Endothelial cell (in vitro differentiated cells): ENCODE results near the gene GALNT12. TPM values are rescaled to one million over a fixed set of nuclear protein-coding genes. Genes with fewer than 3 reads are reported as not detected.

Source experiments
- DNase-seq: peaks from one replicate; pipeline ENCODE4 v3.0.0; 2021; ENCODE audit warnings: low spot score
- H3K27ac Mint-ChIP-seq: one replicate; pipeline ENCODE4 v1.8.0; 2021; ENCODE audit warnings: mixed read lengths, inconsistent platforms; ENCODE audit not compliant: unreplicated experiment
- H3K27me3 Mint-ChIP-seq: one replicate; pipeline ENCODE4 v1.8.0; 2021; ENCODE audit warnings: mild to moderate bottlenecking, moderate library complexity, mixed read lengths, inconsistent platforms; ENCODE audit not compliant: unreplicated experiment
- H3K36me3 Mint-ChIP-seq: one replicate; pipeline ENCODE4 v1.8.0; 2021; ENCODE audit warnings: mild to moderate bottlenecking, low read depth, mixed read lengths, inconsistent platforms; ENCODE audit not compliant: unreplicated experiment
- H3K4me1 Mint-ChIP-seq: one replicate; pipeline ENCODE4 v1.8.0; 2021; ENCODE audit warnings: mild to moderate bottlenecking, mixed read lengths, inconsistent platforms; ENCODE audit not compliant: unreplicated experiment
- H3K4me3 Mint-ChIP-seq: one replicate; pipeline ENCODE4 v1.8.0; 2021; ENCODE audit warnings: mild to moderate bottlenecking, mixed read lengths, inconsistent platforms; ENCODE audit not compliant: unreplicated experiment
- H3K9me3 Mint-ChIP-seq: one replicate; pipeline ENCODE4 v1.8.0; 2021; ENCODE audit warnings: mixed read lengths, inconsistent platforms; ENCODE audit not compliant: unreplicated experiment
- total RNA-seq: library from RNA; stranded (reverse); fragmentation: NEBNext Ultra II Directional; extraction: Animal tissue kit (Norgen Biotek cat#: 25700); gene quantifications from one replicate; pipeline ENCODE4 v1.2.1, GENCODE V29; 2021; ENCODE audit not compliant: unreplicated experiment
- TF ChIP-seq, protein P1 (sequence below): fragments of 200-600 bp; sonication (generic); IDR thresholded peaks from one replicate; pipeline ENCODE4 v1.5.0; 2021; ENCODE audit warnings: antibody characterized with exemption; ENCODE audit not compliant: unreplicated experiment

Gene GALNT12
- total RNA-seq, 1 donor from 2014 or later: 1.7 TPM

DNA sequence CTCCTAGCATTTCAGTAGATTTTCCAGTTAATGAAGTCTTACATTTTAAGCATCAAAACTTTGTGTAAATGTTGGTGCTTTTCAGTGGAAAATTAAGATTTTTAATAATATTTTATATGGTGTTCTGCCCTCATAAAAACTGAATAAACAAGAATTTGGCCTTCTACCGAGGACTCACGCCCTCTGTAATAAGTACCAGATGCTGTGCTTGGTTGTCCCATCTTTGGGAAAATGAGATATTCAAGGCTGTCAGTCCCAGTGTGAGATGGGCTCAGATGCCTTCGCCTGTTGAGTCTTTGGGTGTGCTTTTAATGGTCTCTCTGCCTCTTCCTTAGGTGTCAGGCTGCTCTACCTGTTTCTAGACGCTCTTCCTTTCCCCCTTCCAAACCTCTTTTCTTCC, 28.7 kb downstream of the GALNT12 start:
- H3K36me3 Mint-ChIP-seq: no peaks in the 10 kb centered on the region
- no peak overlapping the region for H3K27ac Mint-ChIP-seq
- no peak for DNase-seq
- TF ChIP-seq, protein P1, sequence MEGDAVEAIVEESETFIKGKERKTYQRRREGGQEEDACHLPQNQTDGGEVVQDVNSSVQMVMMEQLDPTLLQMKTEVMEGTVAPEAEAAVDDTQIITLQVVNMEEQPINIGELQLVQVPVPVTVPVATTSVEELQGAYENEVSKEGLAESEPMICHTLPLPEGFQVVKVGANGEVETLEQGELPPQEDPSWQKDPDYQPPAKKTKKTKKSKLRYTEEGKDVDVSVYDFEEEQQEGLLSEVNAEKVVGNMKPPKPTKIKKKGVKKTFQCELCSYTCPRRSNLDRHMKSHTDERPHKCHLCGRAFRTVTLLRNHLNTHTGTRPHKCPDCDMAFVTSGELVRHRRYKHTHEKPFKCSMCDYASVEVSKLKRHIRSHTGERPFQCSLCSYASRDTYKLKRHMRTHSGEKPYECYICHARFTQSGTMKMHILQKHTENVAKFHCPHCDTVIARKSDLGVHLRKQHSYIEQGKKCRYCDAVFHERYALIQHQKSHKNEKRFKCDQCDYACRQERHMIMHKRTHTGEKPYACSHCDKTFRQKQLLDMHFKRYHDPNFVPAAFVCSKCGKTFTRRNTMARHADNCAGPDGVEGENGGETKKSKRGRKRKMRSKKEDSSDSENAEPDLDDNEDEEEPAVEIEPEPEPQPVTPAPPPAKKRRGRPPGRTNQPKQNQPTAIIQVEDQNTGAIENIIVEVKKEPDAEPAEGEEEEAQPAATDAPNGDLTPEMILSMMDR: no peak
- H3K27me3 Mint-ChIP-seq: peaks cover 2% of the 10 kb centered on the region
- H3K4me3 Mint-ChIP-seq: no peak overlapping the region
- H3K9me3 Mint-ChIP-seq: no peaks in the 10 kb centered on the region
- H3K4me1 Mint-ChIP-seq: no peaks in the 10 kb centered on the region

DNA sequence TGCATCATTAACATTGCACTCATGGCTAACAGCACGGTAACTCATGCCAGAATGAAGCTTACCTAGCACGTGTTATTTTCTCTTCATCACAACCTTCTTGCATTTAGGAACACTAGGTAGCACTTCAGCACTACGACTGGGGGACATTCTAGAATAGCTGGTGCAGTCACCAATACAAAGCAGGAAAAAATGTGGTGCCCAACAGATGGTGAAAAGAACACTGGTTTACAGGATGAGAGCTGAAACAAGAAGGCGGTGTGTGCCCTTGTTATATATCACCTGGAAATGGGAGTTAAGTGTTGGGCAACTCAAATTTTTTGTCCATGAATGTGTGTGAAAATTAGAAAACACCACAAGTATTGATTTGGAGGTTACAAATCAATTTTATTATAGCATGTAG, 30.0 kb downstream of the GALNT12 start:
- no peaks in the 10 kb centered on the region for H3K36me3 Mint-ChIP-seq

DNA sequence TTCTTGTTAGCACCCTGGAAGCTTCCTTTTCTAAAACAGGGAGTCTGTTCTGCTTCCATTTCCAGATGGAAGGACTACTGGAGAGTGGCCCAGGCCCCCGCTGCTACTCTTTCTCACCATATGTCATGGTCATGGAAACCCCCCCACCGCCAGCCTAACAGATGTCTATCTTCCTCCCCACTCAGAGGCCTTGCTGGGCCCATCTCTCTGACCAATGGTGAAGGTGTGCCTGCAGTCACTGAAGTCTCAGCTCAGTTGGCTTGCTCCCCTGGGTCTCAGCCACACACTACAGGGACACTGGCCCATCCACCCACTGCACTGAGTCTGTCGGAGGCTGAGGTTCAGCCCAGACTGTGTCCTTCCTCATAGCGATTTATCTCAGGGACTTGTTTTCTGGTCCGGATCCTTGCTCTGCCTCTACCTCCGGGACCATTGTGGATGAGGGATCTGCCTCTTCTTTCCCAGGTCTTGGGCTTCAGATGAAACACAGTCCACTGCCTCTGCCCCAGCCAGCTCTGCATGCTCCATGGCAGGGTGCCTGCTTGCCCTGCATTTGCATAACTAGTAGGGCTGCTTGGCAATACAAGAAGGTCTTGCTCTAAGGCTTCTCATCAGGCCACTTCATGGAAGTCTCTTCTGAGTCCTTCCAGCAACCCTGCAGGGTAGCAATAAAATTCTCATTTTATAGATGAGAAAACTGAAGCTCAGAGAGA, 30.8 kb downstream of the GALNT12 start:
- TF ChIP-seq, protein P1: no peak
- no peak for DNase-seq
- Mint-ChIP-seq H3K9me3 (no peaks in the 10 kb centered on the region), H3K27me3 (peaks cover 2% of the 10 kb centered on the region), H3K36me3 (no peaks in the 10 kb centered on the region), H3K4me1 (no peaks in the 10 kb centered on the region), H3K27ac (no peak overlapping the region), H3K4me3 (no peak overlapping the region)

More for the DNA sequence above, 30.0 kb downstream of the GALNT12 start:
- H3K4me1 Mint-ChIP-seq: no peaks in the 10 kb centered on the region
- no peaks in the 10 kb centered on the region for H3K9me3 Mint-ChIP-seq
- TF ChIP-seq, protein P1: no peak
- H3K27me3 Mint-ChIP-seq: peaks cover 2% of the 10 kb centered on the region
- no peak overlapping the region for H3K27ac Mint-ChIP-seq
- no peak for DNase-seq
- no peak overlapping the region for H3K4me3 Mint-ChIP-seq

DNA sequence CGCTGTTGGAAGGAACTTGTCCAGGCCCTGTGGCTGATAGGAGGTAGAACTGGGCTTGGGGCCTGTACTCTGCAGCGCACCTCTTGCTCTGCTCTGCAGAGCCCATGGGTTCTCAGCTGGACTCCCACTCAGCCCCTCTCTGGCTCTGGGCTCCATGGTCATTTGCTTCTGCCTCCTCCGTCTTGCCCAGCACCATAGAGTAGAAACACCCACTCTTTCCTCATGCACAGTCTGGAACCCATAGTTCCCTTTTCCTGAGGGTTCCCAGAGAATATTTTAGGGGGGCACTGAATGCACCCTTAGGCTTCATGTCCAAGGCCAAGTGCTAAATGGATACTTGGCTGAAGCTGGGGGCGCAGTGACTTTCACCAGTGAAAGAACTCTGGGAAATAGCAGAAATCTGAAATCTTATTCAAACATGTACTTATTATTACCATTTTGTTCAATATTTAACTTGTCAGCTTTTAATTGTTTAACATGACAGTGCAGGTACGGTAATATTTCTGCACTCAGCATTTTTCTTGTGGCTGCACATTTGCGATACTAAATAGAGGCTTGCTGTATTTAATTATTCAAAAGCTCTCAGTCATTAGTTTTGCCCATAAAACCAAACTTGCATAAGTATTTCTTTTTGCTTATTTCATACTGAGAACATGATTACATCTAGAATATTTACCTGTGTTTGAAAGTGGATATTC, 31.5 kb downstream of the GALNT12 start:
- Mint-ChIP-seq H3K27me3 (peaks cover 2% of the 10 kb centered on the region), H3K9me3 (no peaks in the 10 kb centered on the region), H3K4me1 (no peaks in the 10 kb centered on the region), H3K4me3 (no peak overlapping the region), H3K36me3 (no peaks in the 10 kb centered on the region), H3K27ac (no peak overlapping the region)
- no peak for DNase-seq
- TF ChIP-seq, protein P1: no peak

DNA sequence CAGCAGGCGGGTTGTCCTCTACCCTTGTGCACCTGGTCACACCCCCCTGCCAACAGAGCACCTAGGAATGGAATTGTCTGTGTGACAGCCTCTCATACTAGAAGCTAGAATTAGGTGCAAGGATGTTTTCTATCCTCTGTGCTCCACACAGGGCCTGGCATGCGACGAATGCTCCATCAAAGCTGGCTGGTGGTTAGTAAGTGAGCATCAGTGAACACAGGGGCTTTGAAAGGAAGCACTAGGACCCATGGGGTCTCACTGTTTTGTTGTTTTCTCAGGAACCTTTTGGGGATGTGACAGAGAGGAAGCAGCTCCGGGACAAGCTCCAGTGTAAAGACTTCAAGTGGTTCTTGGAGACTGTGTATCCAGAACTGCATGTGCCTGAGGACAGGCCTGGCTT, 32.3 kb downstream of the GALNT12 start:
- H3K27ac Mint-ChIP-seq: no peak overlapping the region
- no peak for DNase-seq
- no peak overlapping the region for H3K4me3 Mint-ChIP-seq
- no peaks in the 10 kb centered on the region for H3K9me3 Mint-ChIP-seq
- peaks cover 2% of the 10 kb centered on the region for H3K27me3 Mint-ChIP-seq
- TF ChIP-seq, protein P1: no peak
- no peaks in the 10 kb centered on the region for H3K36me3 Mint-ChIP-seq
- H3K4me1 Mint-ChIP-seq: no peaks in the 10 kb centered on the region
